ENCODE data around the gene ALDH1L1.
"Not testable (repeated sequence)": the region's sequence is repeated elsewhere in the genome, so short reads cannot be mapped to it uniquely, and the experiment has no call there.

Gene ALDH1L1

GRCh38 chr3:126080970-126081369 lies 99.4 kb downstream of the ALDH1L1 start:
- no peak for DNase-seq

DNA sequence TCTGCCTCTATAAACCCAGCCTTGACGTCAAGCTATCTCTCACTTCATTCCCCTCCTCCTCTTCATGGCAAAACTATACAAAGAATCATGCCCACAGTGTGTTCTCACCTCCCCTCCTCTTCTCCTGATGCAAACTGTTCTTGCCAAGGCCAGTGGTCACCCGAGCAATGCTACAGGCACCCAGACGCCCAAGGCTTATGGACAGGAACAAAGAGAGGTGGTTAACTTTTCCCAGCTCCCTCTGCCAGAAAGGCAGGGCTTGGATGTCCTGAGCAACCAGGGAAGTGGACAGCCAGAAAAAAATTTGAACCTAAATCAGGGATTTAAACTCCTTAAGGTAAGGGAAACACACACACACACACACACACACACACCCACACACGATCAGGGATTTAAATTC lies 101.5 kb downstream of the ALDH1L1 start:
- DNase-seq: no peak

GRCh38 chr3:126077754-126078153 lies 102.6 kb downstream of the ALDH1L1 start:
- DNase-seq: no peak

DNA sequence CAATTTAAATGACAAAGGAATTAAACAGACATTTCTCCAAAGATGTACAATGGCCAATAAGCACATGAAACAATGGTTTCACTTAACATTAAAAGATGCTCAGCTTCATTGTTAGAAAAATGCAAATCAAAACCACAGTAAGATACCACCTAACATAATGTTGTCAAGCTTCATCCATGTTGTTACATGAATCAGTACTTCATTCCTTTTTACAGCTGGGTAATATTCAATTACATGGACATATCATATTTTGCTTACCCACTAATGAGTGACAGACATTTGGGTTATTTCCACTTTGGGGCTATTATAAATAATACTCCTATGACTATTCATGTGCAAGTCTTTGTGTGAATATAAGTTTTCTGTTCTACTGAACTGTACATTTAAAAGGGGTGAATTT lies 104.2 kb downstream of the ALDH1L1 start:
- DNase-seq: no peak

- DNase-seq: no peak
These were observed 110.2 kb downstream of the ALDH1L1 start for GRCh38 chr3:126070146-126070545.

- no peak for DNase-seq
These were observed 112.4 kb downstream of the ALDH1L1 start for GRCh38 chr3:126067959-126068358.

- not testable (repeated sequence) for DNase-seq
These were observed 113.7 kb downstream of the ALDH1L1 start for GRCh38 chr3:126066676-126067075.

DNA sequence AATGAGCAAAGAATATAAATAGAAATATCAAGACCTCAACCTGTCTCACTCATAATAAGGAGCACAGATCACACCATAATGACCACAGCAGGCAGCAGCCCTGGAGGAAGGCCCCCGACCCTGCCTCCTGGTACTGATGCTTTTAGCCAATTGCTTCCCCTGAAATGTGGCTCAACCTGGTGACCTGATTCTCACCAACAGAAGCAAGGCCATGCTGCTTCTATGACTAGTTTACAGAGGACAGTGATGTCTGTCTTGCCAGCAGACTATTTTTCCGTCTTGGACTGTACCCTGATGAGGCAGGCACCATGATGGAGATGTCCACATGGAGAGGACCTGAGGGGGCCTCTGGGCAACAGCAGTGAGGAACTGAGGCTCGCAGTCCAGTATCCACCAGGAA lies 114.5 kb downstream of the ALDH1L1 start:
- DNase-seq: no peak

- no peak for DNase-seq
These were observed 115.6 kb downstream of the ALDH1L1 start for GRCh38 chr3:126064627-126065258.

GRCh38 chr3:126063358-126063965 lies 116.9 kb downstream of the ALDH1L1 start:
- DNase-seq: no peak

DNA sequence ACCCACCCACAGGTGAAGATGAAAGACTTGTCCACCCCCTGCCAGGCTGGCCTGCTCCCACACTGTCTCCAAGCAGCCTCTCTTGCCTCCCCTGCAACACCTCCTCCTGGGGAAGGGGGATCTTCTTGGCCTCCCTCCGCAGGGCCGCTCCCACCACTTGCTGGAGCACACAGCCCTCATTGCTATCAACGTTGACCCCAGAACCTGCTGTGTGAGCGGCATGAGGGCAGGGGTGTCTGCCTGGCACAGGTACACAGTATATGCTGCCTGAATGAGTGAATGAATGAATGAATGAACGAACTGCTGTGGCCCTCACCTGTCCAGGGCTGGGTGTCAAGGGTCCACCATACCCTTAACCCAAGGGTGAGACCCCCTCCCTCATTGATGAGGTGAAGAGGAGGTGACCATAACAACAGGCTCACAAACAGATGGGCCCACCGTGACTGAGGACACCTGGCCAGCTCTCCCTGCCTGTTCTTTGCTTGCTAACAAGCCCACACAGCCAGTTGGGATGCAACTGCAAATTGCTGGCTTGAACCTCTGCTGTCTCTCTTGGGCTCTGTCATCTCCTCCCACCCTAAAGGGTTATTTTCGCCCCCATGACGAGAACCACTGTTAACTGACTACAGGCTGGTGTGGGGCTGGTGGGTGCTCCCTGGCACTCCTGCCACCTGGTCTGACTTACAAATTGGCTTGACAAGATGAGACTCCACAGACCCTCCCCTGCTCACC lies 118.9 kb downstream of the ALDH1L1 start:
- no peak for DNase-seq

DNA sequence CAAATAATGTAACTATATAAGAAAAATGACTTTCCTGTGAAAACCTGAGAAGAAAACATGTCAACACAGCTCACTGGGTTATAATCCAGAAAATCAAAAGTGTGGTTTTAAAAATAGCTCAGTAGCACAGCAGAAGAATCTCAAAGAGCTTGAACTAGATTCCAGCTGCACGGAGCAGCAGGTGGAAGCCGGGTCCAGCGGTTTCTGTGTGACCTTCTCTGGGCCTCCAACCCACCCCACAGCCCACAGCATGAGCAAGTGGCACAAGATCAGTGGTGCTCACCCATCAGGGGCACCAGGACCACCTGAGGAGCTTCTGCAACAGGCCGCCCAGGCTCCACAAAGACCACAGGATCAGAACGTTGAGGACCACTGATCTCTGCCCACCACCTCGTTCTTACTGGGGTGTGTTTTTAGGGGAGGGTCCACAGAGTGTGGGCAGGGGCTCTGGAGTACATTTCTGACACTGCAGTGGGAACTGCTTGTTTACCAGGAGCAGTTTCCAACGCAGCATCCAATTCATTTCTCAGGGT lies 119.7 kb downstream of the ALDH1L1 start:
- DNase-seq: no peak

DNA sequence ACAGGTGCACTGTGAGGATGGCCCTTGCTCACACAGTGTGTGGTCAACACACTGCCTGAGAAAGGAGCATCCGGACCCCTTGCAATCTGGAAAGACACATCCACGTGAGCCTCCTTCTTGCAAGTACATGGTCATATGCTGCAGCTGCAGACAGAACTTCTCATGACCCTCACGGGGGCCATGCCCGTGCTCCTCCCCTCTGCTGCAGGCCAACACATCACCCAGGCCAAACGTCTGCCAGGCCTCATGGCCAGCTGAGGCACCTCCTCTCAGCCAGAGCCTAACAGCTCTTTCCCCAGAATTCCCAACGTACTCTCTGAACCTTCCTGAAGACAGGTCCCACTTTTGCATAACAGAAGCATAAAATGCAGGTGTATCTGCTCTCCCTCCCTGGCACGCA lies 121.7 kb downstream of the ALDH1L1 start:
- no peak for DNase-seq

DNA sequence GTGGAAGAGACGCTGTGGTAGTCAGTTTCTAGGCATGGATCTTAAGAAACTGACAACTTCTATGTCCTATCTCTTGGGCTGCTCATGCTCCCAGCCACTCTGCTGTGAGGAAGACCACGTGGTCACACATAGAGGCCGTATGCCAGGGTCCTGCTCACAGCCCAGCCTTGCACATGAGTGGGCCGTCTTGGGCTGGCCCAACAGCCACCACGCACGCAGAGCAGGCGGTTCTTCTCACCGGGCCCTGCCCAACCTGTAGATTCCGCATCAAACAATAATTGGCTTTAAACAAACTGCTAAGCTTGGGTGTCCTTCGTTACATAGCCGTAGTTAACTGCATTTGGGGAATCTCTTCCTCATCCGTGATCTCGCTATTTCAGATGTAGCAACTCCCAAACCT lies 122.5 kb downstream of the ALDH1L1 start:
- no peak for DNase-seq

DNA sequence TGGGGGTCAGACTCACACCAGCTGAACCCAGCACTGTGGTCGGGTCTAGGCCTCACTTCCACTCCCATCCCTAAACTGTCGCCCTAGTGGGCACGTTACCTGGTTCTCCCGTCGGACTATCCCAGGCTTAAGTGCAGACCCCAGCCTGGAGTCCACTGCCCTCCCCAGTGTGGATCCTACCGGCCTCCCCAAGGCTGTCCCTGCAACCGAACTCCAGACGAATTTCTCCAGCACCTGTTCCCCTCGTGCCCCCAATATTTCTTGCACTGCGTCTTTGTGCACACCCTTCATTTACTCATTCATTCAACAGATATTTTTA lies 122.9 kb downstream of the ALDH1L1 start:
- DNase-seq: no peak

GRCh38 chr3:126056681-126057500 lies 123.5 kb downstream of the ALDH1L1 start:
- DNase-seq: no peak

GRCh38 chr3:126056088-126056487 lies 124.3 kb downstream of the ALDH1L1 start:
- DNase-seq: no peak

GRCh38 chr3:126054870-126055269 lies 125.5 kb downstream of the ALDH1L1 start:
- no peak for DNase-seq

- DNase-seq: no peak
These were observed 126.3 kb downstream of the ALDH1L1 start for GRCh38 chr3:126053949-126054569.
